Activated naive CD8-positive, alpha-beta T cell treated with anti-CD3 and anti-CD28 coated beads for 36 hours (primary cell): Measurements from ENCODE around the gene DPF1. TPM values are rescaled to one million over a fixed set of nuclear protein-coding genes. Genes with fewer than 3 reads are reported as not detected.

ENCODE experiments used
- DNase-seq: peaks from one replicate; pipeline ENCODE4 v3.0.0; 2021
- H3K27ac Mint-ChIP-seq: one replicate; pipeline ENCODE4 v1.8.0; 2022; ENCODE audit warnings: mild to moderate bottlenecking, moderate library complexity, mixed read lengths
- H3K27me3 Mint-ChIP-seq: one replicate; pipeline ENCODE4 v1.8.0; 2022; ENCODE audit warnings: mild to moderate bottlenecking, mixed read lengths
- H3K36me3 Mint-ChIP-seq: one replicate; pipeline ENCODE4 v1.8.0; 2021; ENCODE audit warnings: mild to moderate bottlenecking, mixed read lengths
- H3K4me1 Mint-ChIP-seq: one replicate; pipeline ENCODE4 v1.8.0; 2021; ENCODE audit warnings: mixed read lengths
- H3K4me3 Mint-ChIP-seq: one replicate; pipeline ENCODE4 v1.8.0; 2022; ENCODE audit warnings: mild to moderate bottlenecking, moderate library complexity, mixed read lengths
- H3K9me3 Mint-ChIP-seq: one replicate; pipeline ENCODE4 v1.8.0; 2022; ENCODE audit warnings: mixed read lengths
- total RNA-seq, 2 experiments: library from RNA; stranded (reverse); gene quantifications; one replicate each; pipeline ENCODE4 v1.2.3, GENCODE V29; 2021

Gene DPF1
- total RNA-seq, 2 experiments from 2014 or later = 0.41 to 0.50 TPM

GRCh38 chr19:38216785-38217641, 7.0 kb downstream of the DPF1 start:
- peaks cover 5% of the 10 kb centered on the region for H3K36me3 Mint-ChIP-seq
- H3K4me1 Mint-ChIP-seq = peaks cover 12% of the 10 kb centered on the region
- no peak overlapping the region for H3K27ac Mint-ChIP-seq
- DNase-seq = no peak
- H3K9me3 Mint-ChIP-seq = peaks cover 6% of the 10 kb centered on the region
- H3K4me3 Mint-ChIP-seq = no peak overlapping the region
- H3K27me3 Mint-ChIP-seq = peaks cover 84% of the 10 kb centered on the region

GRCh38 chr19:38213911-38214625, 10.0 kb downstream of the DPF1 start:
- peaks cover 6% of the 10 kb centered on the region for H3K9me3 Mint-ChIP-seq
- H3K36me3 Mint-ChIP-seq = peaks cover 5% of the 10 kb centered on the region
- peak; percentile 87 for DNase-seq
- H3K4me3 Mint-ChIP-seq = peak overlapping the region; percentile 68
- H3K4me1 Mint-ChIP-seq = peaks cover 18% of the 10 kb centered on the region
- H3K27me3 Mint-ChIP-seq = peaks cover 83% of the 10 kb centered on the region
- H3K27ac Mint-ChIP-seq = peak overlapping the region; percentile 93

GRCh38 chr19:38213469-38213868, 10.6 kb downstream of the DPF1 start:
- Mint-ChIP-seq H3K27ac (peak overlapping the region; percentile 93), H3K27me3 (peaks cover 83% of the 10 kb centered on the region), H3K36me3 (peaks cover 5% of the 10 kb centered on the region), H3K4me3 (no peak overlapping the region), H3K4me1 (peaks cover 18% of the 10 kb centered on the region), H3K9me3 (peaks cover 6% of the 10 kb centered on the region)
- DNase-seq = no peak

GRCh38 chr19:38211766-38212165, 12.3 kb downstream of the DPF1 start:
- no peak overlapping the region for H3K4me3 Mint-ChIP-seq
- H3K36me3 Mint-ChIP-seq = peaks cover 8% of the 10 kb centered on the region
- H3K27ac Mint-ChIP-seq = no peak overlapping the region
- DNase-seq = no peak
- H3K4me1 Mint-ChIP-seq = peaks cover 18% of the 10 kb centered on the region
- H3K27me3 Mint-ChIP-seq = peaks cover 78% of the 10 kb centered on the region
- peaks cover 6% of the 10 kb centered on the region for H3K9me3 Mint-ChIP-seq

GRCh38 chr19:38211151-38211591, 12.9 kb downstream of the DPF1 start:
- no peak for DNase-seq
- H3K4me1 Mint-ChIP-seq = peaks cover 18% of the 10 kb centered on the region
- H3K27ac Mint-ChIP-seq = no peak overlapping the region
- H3K27me3 Mint-ChIP-seq = peaks cover 74% of the 10 kb centered on the region
- H3K36me3 Mint-ChIP-seq = peaks cover 8% of the 10 kb centered on the region
- H3K9me3 Mint-ChIP-seq = peaks cover 6% of the 10 kb centered on the region
- no peak overlapping the region for H3K4me3 Mint-ChIP-seq

- peaks cover 6% of the 10 kb centered on the region for H3K9me3 Mint-ChIP-seq
- no peak overlapping the region for H3K4me3 Mint-ChIP-seq
- H3K4me1 Mint-ChIP-seq = peaks cover 18% of the 10 kb centered on the region
- peaks cover 8% of the 10 kb centered on the region for H3K36me3 Mint-ChIP-seq
- peaks cover 68% of the 10 kb centered on the region for H3K27me3 Mint-ChIP-seq
- DNase-seq = no peak
- H3K27ac Mint-ChIP-seq = no peak overlapping the region
These were observed 13.5 kb downstream of the DPF1 start for GRCh38 chr19:38210458-38210987.

- Mint-ChIP-seq H3K36me3 (peaks cover 8% of the 10 kb centered on the region), H3K9me3 (peaks cover 6% of the 10 kb centered on the region), H3K4me3 (no peak overlapping the region), H3K4me1 (peaks cover 18% of the 10 kb centered on the region), H3K27me3 (peaks cover 65% of the 10 kb centered on the region), H3K27ac (no peak overlapping the region)
- no peak for DNase-seq
These were observed 14.2 kb downstream of the DPF1 start for GRCh38 chr19:38209671-38210457.

- no peak for DNase-seq
- H3K9me3 Mint-ChIP-seq = peaks cover 4% of the 10 kb centered on the region
- peaks cover 59% of the 10 kb centered on the region for H3K27me3 Mint-ChIP-seq
- no peak overlapping the region for H3K4me3 Mint-ChIP-seq
- H3K36me3 Mint-ChIP-seq = peaks cover 7% of the 10 kb centered on the region
- no peak overlapping the region for H3K27ac Mint-ChIP-seq
- H3K4me1 Mint-ChIP-seq = peaks cover 13% of the 10 kb centered on the region
These were observed 14.9 kb downstream of the DPF1 start for GRCh38 chr19:38209152-38209551.

- H3K27ac Mint-ChIP-seq = no peak overlapping the region
- H3K9me3 Mint-ChIP-seq = no peaks in the 10 kb centered on the region
- no peak for DNase-seq
- H3K4me3 Mint-ChIP-seq = no peak overlapping the region
- peaks cover 9% of the 10 kb centered on the region for H3K4me1 Mint-ChIP-seq
- H3K36me3 Mint-ChIP-seq = peaks cover 2% of the 10 kb centered on the region
- H3K27me3 Mint-ChIP-seq = peaks cover 53% of the 10 kb centered on the region
These were observed 15.5 kb downstream of the DPF1 start for GRCh38 chr19:38208571-38208970.

GRCh38 chr19:38207543-38207942, 16.5 kb downstream of the DPF1 start:
- peaks cover 5% of the 10 kb centered on the region for H3K36me3 Mint-ChIP-seq
- H3K4me1 Mint-ChIP-seq = peaks cover 6% of the 10 kb centered on the region
- H3K27ac Mint-ChIP-seq = no peak overlapping the region
- peaks cover 43% of the 10 kb centered on the region for H3K27me3 Mint-ChIP-seq
- H3K9me3 Mint-ChIP-seq = no peaks in the 10 kb centered on the region
- no peak for DNase-seq
- H3K4me3 Mint-ChIP-seq = no peak overlapping the region

- no peak for DNase-seq
- Mint-ChIP-seq H3K27ac (no peak overlapping the region), H3K36me3 (peaks cover 6% of the 10 kb centered on the region), H3K4me1 (peaks cover 6% of the 10 kb centered on the region), H3K9me3 (no peaks in the 10 kb centered on the region), H3K27me3 (peaks cover 39% of the 10 kb centered on the region), H3K4me3 (no peak overlapping the region)
These were observed 17.1 kb downstream of the DPF1 start for GRCh38 chr19:38206928-38207327.

- Mint-ChIP-seq H3K27me3 (peaks cover 33% of the 10 kb centered on the region), H3K4me1 (peaks cover 6% of the 10 kb centered on the region), H3K27ac (no peak overlapping the region), H3K4me3 (no peak overlapping the region), H3K36me3 (peaks cover 8% of the 10 kb centered on the region), H3K9me3 (no peaks in the 10 kb centered on the region)
- no peak for DNase-seq
These were observed 17.8 kb downstream of the DPF1 start for GRCh38 chr19:38206006-38206745.

GRCh38 chr19:38204728-38205127, 19.3 kb downstream of the DPF1 start:
- Mint-ChIP-seq H3K27ac (no peak overlapping the region), H3K36me3 (peaks cover 8% of the 10 kb centered on the region), H3K4me1 (peaks cover under 1% of the 10 kb centered on the region), H3K4me3 (no peak overlapping the region), H3K27me3 (peaks cover 19% of the 10 kb centered on the region), H3K9me3 (no peaks in the 10 kb centered on the region)
- no peak for DNase-seq

- H3K4me3 Mint-ChIP-seq = no peak overlapping the region
- no peaks in the 10 kb centered on the region for H3K4me1 Mint-ChIP-seq
- DNase-seq = no peak
- peaks cover 13% of the 10 kb centered on the region for H3K27me3 Mint-ChIP-seq
- H3K36me3 Mint-ChIP-seq = peaks cover 8% of the 10 kb centered on the region
- H3K27ac Mint-ChIP-seq = no peak overlapping the region
- no peaks in the 10 kb centered on the region for H3K9me3 Mint-ChIP-seq
These were observed 19.9 kb downstream of the DPF1 start for GRCh38 chr19:38204096-38204495.
